ENCODE data around the gene NRXN2.
"Not testable (repeated sequence)": the region's sequence is repeated elsewhere in the genome, so short reads cannot be mapped to it uniquely, and the experiment has no call there.

Gene NRXN2

DNA sequence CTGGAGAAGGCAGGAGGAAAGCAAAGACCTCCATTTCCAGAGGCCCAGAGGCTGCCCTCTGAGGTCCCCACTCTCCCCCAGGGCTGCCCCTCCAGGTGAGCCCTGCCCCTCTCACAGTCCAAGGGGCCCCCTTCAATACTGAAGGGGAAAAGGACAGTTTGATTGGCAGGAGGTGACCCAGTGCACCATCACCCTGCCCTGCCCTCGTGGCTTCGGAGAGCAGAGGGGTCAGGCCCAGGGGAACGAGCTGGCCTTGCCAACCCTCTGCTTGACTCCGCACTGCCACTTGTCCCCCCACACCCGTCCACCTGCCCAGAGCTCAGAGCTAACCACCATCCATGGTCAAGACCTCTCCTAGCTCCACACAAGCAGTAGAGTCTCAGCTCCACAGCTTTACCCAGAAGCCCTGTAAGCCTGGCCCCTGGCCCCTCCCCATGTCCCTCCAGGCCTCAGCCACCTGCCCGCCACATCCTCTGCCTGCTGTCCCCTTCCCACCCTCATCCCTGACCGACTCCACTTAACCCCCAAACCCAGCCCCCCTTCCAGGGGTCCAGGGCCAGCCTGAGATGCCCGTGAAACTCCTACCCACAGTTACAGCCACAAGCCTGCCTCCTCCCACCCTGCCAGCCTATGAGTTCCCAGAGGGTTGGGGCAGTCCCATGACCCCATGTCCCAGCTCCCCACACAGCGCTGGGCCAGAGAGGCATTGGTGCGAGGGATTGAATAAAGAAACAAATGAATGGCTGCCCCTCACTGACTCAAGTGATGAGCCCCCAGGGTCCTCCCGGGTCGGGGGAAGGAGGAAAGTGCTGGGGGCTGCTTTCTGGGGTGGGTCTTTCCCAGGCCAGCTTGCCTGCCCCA, 121.2 kb downstream of the NRXN2 start:
- DNase-seq, result no peak

DNA sequence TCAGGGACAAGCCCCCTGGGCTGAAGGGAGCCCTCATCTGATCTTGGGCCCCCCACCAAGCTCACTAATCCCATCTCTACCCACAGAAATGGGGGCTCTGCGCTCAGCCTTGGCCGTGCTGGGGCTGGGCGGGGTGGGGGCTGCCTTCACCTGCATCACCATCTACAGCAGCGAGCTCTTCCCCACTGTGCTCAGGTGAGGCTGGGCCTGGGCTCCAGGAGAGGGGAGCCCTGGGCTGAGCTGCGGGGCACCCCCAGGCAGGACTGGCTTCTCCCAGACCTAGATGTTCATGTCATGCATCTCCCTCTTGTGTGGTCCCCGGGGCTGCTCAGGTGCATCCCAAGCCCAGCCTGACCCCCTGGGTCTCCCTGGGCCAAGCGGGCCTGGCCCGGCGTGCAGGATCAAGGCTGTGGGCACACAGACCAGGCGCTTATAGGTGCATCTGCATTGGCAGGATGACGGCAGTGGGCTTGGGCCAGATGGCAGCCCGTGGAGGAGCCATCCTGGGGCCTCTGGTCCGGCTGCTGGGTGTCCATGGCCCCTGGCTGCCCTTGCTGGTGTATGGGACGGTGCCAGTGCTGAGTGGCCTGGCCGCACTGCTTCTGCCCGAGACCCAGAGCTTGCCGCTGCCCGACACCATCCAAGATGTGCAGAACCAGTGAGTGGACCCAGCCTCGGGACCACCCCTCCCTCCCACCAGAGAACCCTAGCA, 122.6 kb downstream of the NRXN2 start:
- no peak for DNase-seq

- DNase-seq, result no peak
Measured at GRCh38 chr11:64599698-64600211, 123.2 kb downstream of the NRXN2 start.

DNA sequence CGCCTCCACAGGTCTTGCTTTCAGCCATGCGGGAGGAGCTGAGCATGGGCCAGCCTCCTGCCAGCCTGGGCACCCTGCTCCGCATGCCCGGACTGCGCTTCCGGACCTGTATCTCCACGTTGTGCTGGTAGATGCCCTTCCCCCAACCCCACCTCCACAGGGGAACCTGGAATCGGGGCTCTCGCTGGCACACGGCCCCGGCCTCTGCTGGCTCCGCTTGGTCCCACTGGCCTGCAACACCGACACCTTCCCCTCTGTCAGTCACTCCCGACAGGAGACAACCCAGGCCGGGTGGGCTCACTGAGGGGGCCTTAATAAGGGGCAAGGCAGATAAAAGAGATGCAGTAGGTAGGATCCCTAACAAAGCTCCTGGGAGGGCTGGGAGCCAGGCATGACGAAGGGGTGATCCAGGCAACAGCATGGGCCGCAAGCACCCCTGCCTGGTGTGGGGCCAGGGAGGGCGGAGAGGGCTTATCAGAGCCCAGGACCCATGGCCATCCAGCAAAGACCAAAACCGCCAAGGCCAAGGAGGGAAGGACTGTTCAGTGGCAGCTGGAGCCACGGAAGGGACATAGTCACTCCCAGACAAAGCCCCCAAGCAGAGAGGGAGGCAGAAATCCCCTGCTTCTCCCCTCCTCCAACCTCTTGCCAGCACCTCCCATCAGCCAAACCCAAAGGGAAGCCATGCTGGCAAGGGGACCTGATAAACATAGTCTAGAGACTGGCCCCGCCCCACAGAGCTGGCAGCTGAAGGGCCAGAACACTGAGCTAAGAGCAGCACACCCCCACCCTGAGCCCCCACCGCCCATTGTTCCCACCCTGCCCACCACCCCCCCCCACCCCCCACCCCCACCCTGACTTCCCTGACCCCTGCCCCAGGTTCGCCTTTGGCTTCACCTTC, 124.0 kb downstream of the NRXN2 start:
- no peak for DNase-seq

DNA sequence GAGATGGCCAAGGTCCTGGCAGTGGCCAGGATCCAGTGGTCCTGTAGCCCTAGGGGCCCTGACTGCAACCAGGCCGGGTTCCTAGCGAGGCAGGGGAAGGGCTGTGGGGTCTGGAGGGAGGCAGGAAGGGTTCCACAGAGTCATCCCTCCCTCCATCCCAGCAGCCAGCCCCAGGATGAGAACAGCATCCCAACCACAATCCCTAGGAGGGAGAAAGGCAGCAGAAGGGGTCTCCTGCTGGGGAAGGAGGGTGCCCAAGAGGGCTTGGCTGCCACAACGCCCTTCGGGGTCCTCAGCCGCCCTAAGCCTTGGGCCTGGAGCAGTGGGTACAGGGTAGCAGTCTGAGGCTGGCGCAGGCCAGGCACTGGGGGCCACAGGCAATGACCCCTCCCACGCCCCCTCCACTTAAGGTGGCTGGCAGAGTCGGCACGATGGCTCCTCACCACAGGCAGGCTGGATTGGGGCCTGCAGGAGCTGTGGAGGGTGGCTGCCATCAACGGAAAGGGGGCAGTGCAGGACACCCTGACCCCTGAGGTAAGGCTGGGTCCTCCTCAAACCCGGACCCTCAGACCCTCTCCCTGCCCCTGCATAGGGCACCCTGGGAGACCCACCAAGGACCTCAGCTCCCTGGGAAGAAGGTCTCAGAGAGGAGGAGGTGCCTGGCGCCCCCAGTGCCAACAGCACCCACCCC, 124.7 kb downstream of the NRXN2 start:
- no peak for DNase-seq

GRCh38 chr11:64597671-64598101, 125.3 kb downstream of the NRXN2 start:
- no peak for DNase-seq

DNA sequence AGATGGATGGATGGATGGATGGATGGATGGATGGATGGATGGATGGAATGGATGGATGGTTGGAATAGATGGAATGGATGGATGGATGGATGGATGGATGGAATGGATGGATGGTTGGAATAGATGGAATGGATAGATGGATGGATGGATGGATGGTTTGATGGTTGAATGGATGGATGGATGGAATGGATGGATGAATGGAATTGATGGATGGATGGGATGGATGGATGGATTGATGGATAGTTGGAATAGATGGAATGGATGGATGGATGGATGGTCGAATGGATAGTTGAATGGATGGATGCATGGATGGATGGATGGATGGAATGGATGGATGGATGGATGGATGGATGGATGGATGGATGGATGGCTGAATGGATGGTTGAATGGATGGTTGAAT, 127.1 kb downstream of the NRXN2 start:
- DNase-seq, result not testable (repeated sequence)

DNA sequence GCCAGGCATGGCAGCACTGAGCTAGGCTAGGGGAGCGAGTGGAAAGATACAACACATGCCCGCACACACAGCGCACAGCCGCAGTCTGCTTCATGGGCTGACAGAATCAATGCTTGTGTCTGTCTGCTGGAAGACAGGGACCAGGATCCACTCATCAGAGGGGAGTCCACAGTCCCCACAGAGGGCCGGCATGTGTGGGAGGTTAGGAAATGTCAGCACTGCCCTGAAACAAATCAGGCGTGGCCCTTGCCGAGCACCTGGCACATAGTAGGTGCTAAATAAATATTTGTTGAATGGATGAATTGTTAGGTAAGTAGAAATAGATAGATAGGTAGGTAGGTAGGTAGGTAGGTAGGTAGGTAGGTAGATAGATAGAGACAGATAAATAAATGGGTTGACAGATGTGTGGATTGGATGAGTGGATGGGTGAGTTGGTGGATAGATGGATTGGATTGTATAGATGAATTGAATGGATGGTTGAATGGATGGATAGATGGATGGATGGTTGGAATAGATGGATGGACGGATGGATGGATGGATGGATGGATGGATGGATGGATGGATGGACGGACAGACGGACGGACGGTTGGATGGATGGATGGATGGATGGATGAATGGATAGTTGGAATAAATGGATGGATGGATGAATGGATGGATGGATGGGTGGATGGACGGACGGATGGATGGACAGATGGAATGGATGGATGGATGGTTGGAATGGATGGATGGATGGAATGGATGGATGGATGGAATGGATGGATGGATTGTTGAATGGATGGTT, 128.6 kb downstream of the NRXN2 start:
- DNase-seq, result no peak

- no peak for DNase-seq
Measured at GRCh38 chr11:64593156-64594105, 129.6 kb downstream of the NRXN2 start.

DNA sequence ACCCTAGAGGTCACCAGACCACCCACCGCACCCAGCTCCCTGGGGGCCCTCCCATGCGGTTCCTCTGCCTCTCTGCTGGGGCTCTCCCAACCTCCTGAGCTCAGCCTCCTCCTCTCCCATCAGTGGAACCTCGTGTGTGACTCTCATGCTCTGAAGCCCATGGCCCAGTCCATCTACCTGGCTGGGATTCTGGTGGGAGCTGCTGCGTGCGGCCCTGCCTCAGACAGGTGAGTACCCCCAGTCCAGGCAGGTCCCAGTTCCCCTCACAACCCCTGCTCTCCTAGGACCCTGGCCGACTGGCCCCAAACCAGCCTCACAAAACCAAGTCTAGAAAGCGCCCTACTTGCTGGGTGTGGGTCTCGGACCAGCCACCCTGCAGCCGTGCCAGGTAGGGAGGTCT, 130.3 kb downstream of the NRXN2 start:
- no peak for DNase-seq

GRCh38 chr11:64592234-64592615, 130.8 kb downstream of the NRXN2 start:
- DNase-seq, result no peak

GRCh38 chr11:64591257-64592233, 131.5 kb downstream of the NRXN2 start:
- no peak for DNase-seq

DNA sequence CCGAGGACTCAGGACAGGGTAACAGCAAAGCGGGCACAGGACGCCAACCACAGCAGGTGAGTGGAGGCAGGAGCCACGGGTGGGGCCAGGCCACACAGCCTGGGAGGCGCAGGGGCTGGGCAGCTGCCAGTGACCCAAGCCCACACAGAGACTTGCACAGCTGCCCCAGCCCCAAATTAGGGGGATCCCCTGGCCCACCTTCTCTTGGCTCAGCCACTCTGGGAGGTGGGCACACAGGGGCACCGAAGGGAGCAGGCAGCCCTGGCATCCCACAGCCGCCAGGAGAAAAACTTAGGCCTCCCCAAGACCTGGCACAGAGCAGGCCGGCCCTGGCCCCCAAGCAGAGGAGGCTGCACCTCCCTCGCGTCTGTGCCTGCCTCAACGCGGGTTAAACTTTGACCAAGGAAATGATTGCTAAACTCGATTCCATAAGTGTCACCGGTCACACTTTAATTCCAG, 132.2 kb downstream of the NRXN2 start, which contains the start of gene SLC22A12:
Gene SLC22A12, plus strand, starts transcription at position 458 of the 459 bp plus-strand sequence. CDS start 337 bp downstream, outside the sequence.
- DNase-seq, result no peak

DNA sequence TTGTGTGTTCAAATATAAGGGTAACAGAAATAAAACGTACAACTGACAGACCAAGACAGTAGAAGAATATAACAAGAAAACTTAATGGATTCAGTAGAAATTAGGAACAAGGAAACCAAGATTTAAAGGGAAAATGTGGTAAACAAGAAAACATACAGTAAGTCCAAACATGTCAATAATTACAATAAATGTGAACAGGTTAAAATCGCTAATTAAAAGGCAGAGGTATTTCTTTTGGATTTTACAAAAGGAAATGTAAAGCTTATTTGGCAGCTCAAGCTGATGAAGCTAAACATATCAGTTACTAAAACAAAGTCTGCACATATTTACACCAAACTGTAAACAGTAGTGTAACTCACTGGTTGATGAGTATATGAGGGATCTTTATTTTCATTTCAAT, 134.3 kb downstream of the NRXN2 start:
- no peak for DNase-seq

DNA sequence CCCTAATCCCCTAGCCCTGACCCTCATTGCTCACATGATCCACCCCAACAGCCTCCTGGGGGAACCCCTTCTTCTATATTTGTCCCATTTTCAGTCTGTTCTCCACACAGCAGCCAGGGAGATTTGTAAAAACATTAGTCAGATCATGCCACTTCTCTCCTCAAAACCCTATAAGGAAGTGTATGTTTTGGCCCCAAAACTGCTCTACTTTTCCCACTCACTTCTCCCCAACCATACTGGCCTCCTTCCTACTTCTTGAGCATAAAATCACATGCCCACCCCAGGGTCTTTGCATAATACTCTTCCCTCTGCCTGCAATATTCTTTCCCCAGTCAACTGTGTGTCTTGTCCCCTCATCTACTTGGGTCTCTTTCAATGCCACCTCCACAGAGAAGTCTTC, 136.6 kb downstream of the NRXN2 start:
- no peak for DNase-seq

GRCh38 chr11:64585150-64585549, 137.8 kb downstream of the NRXN2 start:
- no peak for DNase-seq

GRCh38 chr11:64583296-64584262, 139.4 kb downstream of the NRXN2 start:
- DNase-seq, result no peak

DNA sequence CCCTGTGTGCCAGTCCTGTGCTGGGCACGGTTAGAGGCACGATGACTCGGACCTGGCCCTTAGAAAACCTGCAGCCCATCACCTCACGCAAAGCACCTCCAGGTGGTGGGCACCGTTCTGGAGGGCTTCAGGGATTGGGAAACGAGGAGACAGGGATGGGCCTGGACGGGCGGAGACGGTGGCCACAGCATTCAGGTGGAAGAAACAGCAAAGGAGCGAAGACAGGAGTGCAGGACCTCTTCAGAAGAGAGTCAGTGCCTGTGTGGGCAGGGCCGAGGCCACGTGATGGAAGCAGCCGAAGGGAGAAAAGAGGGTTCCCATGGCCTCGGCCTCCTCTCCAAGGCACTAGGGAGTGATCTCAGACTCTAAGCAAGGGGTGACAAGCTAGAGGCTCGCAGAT, 140.1 kb downstream of the NRXN2 start:
- no peak for DNase-seq

All from NCI-H187 (cell line).